Embryonic facial prominence (tissue), 1 donor: ENCODE measurements around the gene RAPSN.

ENCODE experiments used
- DNase-seq: peaks from one replicate; pipeline ENCODE4 v3.0.0-alpha.2; 2016; ENCODE audit errors: extremely low spot score

RAPSN gene

GRCh38 chr11:47434011-47434786 lies 14.7 kb downstream of the RAPSN start:
- no peak for DNase-seq

DNA sequence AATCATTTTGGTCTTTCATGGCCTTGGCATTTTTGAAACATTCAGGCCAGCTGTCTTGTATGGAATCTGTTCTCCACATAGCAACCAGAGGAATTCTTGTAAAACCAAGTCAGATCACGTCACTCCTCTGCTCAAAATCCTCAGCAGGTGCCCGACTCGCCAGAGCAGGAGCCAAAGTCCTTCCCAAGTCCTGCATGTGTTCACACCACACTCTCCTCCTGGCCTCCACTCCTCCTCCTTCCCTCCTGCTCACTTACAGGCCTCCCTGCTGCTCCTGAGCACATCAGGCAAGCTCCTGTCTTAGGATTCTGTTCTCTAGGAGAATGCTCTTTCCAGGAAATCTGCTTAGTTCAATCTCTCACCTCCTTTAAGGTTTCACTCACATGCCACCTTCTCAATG lies 15.8 kb downstream of the RAPSN start:
- DNase-seq = no peak

GRCh38 chr11:47431356-47432083 lies 17.4 kb downstream of the RAPSN start:
- no peak for DNase-seq

DNA sequence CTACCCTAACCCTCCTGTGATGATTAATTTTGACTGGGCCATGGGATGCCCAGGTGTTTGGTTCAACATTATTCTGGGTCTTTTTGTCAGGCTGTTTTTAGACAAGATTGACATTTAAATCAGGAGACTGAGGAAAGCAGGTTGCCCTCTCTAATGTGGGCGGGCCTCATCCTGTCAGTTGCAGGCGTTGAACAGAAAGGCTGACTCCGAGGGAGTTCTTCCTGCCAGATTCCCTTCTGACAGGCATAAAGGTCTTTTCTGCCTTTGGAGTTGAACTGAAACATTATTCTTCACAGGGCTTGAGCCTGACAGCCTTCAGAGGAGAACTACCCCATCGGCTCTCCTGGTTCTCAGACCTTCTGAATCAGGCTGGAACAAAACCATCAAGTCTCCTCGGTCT lies 18.4 kb downstream of the RAPSN start:
- DNase-seq = no peak

- peak; percentile 92 for DNase-seq
Measured at GRCh38 chr11:47426062-47426956, 22.6 kb downstream of the RAPSN start, which contains the start of gene PSMC3. PSMC3 (minus strand) TSS chr11:47426439; CDS start chr11:47426279, 160 bp downstream.

DNA sequence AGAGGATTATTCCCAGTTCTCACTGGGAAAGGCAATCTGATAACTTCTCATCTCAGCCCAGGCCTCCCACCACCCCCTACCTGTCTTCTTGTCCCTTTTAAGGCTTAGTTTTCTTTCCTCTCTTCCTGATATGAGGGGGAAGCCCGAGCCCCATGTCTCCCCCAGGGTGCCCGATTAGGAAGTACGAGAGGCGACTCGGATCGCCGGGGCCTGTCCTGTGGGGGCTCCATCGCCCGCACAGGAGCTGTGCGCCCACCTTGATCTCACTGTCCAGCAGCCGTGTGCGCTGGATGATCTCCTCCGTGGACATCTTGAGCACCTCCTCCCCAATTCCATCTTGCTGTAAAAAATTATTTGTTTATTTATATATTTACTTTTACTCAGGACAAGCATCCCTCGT lies 23.3 kb downstream of the RAPSN start:
- DNase-seq = no peak

DNA sequence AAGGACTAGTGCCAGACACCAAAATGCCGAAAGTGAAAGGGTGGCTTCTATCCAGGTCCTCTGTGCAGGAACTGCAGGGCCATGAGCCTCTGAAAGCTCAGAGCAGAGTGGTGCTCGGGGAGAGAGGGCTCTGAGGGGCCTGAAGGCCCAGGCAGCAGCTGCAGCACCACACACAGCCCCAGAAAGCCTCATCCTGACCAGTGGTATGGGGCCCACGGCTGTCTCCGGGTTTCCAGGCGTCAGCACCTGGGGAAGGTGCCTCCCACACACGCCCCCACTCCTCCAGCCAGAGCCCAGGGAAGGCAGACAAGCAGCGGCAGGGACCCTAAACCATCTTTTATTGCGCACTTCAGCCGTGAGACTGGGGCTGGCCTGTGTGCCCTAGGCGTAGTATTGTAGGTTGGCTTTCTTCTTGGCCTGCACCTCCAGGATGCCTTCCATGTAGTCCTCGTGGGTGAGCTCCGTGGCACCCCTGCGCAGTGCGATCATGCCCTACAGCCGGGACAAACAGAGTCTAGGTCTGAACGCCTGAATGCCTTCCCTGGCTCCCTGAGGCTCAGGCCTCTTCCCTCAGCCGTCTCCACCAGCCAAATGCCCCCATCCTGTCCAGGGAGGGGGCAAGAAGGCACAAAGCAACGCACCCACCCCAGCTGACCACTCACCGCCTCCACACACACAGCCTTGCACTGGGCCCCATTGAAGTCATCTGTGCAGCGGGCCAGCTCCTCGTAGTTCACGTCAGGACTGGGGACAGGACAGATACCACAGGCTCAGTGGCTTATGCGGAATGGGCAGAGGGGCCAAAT lies 30.3 kb downstream of the RAPSN start:
- DNase-seq = no peak

DNA sequence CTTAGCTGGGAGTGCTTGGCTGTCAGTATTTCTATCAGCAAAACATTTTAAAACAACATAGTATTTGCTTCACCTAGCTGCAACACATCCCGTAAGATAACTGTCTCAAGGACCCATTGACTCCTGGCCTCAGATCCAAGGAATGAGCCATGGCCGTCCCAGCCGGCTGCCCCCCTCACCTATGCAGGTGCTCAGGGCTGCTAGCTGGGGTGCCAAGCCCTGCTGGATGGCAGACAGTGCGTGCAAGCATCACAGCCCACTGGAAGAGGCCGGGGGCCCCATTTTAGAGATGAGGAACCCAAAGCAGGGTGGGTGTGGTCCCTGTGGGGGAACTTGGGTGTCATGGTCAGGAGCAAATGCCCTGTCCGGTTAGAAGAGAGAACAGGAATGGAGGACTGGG lies 31.2 kb downstream of the RAPSN start:
- DNase-seq = no peak

DNA sequence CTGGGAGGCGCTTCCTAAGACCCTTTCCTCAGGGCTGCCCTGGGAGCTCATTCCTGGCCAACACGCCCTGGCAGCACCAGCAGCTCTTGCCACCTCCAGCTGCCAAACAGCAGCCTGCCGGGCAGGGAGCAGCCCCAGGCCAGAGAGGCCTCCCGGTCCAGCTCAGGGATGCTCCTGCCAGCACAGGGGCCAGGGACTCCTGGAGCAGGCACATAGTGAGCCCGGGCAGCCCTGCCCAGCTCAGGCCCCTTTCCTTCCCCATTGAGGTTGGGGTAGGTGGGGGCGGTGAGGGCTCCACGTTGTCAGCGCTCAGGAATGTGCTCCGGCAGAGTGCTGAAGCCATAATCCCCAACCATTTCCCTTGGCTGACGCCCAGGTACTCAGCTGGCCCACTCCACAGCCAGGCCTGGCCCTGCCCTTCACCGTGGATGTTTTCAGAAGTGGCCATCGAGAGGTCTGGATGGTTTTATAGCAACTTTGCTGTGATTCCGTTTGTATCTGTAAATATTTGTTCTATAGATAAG lies 32.9 kb downstream of the RAPSN start:
- no peak for DNase-seq

GRCh38 chr11:47415091-47415854 lies 33.7 kb downstream of the RAPSN start:
- no peak for DNase-seq

GRCh38 chr11:47414685-47415070 lies 34.3 kb downstream of the RAPSN start:
- no peak for DNase-seq

DNA sequence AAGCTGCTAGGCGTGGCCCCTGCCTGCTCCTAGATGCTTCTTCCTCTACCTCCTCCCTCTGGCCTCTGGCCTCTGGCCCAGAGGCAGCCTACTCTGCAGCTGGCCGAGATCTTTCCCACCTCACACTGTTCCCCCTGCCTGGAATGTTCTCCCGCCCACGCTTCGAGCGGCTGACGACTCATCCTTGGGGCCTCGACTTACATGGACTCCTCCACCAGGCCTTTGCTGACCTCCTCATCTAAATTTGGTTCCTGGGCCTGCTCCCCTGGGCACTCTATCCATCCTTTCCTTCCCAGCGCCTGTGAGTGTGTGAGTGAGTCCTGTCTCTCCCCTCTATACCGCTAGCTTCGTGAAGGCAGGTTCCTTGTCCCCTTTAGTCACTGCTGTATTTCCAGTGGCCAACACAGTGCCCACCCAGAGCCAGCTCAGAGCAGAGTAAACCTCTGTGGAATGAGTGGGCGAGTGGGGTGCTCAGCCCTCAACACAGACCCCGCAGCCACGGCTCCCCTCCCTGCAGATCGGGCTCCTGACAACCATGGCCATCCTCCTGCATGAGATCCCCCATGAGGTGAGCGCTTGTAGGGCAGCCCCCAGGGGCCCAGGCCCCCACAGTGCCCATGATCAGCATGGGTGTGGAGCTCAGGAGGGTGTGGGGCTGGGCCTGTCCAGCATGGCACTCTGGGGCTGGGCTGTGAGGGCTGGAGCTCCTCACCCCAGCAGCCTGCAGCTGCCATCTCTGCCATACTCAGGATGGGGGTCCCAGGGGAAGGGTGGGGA lies 34.8 kb downstream of the RAPSN start:
- DNase-seq = no peak

GRCh38 chr11:47413351-47413750 lies 35.6 kb downstream of the RAPSN start:
- DNase-seq = no peak

- no peak for DNase-seq
Measured at GRCh38 chr11:47411884-47412746, 36.8 kb downstream of the RAPSN start.

DNA sequence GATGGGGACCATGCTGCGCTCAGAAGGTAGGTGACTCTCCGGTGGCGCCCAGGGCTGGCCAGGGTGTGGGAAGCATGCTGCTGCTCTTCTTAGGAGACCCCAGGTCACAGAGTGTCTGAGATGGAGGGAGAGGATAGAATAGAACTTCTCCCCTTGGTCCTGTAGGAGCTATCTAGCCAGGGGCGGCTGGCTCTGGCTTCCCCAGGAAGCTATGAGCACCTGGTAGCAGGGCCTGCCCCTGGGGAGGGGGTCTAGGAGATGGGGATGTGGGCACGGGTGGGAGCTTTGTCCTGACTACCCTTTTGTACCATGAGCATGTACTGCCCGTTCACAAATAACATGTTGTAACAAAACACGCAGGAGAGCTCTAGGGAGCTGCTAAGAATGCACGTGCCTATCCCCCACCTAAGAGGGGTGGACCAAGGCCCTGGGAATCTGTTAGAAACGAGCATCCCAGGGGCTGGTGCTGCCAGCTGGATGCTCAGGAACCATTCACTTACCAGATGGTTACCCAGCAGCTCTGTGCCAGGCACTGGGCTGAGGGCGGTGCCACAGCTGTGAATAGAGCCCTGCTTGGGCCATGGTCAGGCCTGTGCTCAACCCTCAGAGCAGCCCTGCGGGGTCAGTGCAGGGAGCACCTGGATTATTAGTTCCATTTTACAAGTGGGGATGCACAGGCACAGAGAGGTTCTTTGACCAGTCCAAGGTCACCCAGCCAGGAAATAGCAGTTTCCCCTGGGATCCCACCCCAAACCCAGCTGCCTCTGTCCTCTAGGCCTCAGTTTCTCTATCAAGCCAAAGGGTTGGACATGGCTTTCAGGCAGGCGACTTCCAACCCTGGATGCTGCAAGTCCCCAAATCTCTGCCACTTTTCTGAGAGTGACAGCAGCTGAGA lies 38.3 kb downstream of the RAPSN start:
- no peak for DNase-seq

GRCh38 chr11:47409440-47410369 lies 39.2 kb downstream of the RAPSN start:
- no peak for DNase-seq
